HG03457 (cell line): ENCODE data around the gene EEF2K.
A peak's percentile ranks its signal among the peaks of the same experiment; 100 is the strongest.
"Not testable (repeated sequence)": the region's sequence is repeated elsewhere in the genome, so short reads cannot be mapped to it uniquely, and the experiment has no call there.

ENCODE experiments used
- ATAC-seq: cut with Tn5 transposase; IDR thresholded peaks from one replicate; pipeline ENCODE4 v1.9.1; 2021; ENCODE audit warnings: moderate number of reproducible peaks; ENCODE audit not compliant: unreplicated experiment

The EEF2K gene

GRCh38 chr16:22189473-22190080 is 16.5 kb upstream of the EEF2K start:
- no peak for ATAC-seq

- ATAC-seq, result peak; percentile 49
Observed at GRCh38 chr16:22190081-22190775, 15.8 kb upstream of the EEF2K start.

- ATAC-seq, result peak; percentile 30
Observed at GRCh38 chr16:22190776-22191531, 15.1 kb upstream of the EEF2K start.

GRCh38 chr16:22191532-22192260 is 14.4 kb upstream of the EEF2K start:
- ATAC-seq, result no peak

GRCh38 chr16:22192261-22193062 is 13.6 kb upstream of the EEF2K start:
- peak; percentile 18 for ATAC-seq

GRCh38 chr16:22193063-22193411 is 13.0 kb upstream of the EEF2K start:
- no peak for ATAC-seq

- no peak for ATAC-seq
Observed at GRCh38 chr16:22194707-22195444, 11.2 kb upstream of the EEF2K start.

GRCh38 chr16:22195445-22195694 is 10.7 kb upstream of the EEF2K start:
- ATAC-seq, result no peak

GRCh38 chr16:22195695-22196558 is 10.2 kb upstream of the EEF2K start:
- no peak for ATAC-seq

- not testable (repeated sequence) for ATAC-seq
Observed at GRCh38 chr16:22196559-22197168, 9.4 kb upstream of the EEF2K start.

- ATAC-seq, result no peak
Observed at GRCh38 chr16:22198547-22199293, 7.4 kb upstream of the EEF2K start.

GRCh38 chr16:22202261-22202637 is 3.8 kb upstream of the EEF2K start:
- ATAC-seq, result no peak

- ATAC-seq, result no peak
Observed at GRCh38 chr16:22203091-22203490, 3.0 kb upstream of the EEF2K start.

GRCh38 chr16:22204091-22204655 is 1.9 kb upstream of the EEF2K start:
- no peak for ATAC-seq

GRCh38 chr16:22205577-22206012 is 483 bp upstream of the EEF2K start:
- no peak for ATAC-seq

- ATAC-seq, result peak; percentile 30
Observed at GRCh38 chr16:22206842-22207714, 1.0 kb downstream of the EEF2K start.
